GM18511 (cell line): Measurements from ENCODE around the gene RPL10.

ENCODE experiments used
- ATAC-seq: cut with Tn5 transposase; IDR thresholded peaks from one replicate; pipeline ENCODE4 v1.9.1; 2021; ENCODE audit warnings: mild to moderate bottlenecking, moderate library complexity; ENCODE audit not compliant: unreplicated experiment

The RPL10 gene

GRCh38 chrX:154443992-154444754 lies 46.0 kb downstream of the RPL10 start, which contains the start of gene FAM50A:
TSS of gene FAM50A (plus strand) at chrX:154444141. CDS start at chrX:154444236, 95 bp downstream.
- peak; percentile 81 for ATAC-seq

GRCh38 chrX:154444755-154445246 lies 46.6 kb downstream of the RPL10 start:
- ATAC-seq: no peak

DNA sequence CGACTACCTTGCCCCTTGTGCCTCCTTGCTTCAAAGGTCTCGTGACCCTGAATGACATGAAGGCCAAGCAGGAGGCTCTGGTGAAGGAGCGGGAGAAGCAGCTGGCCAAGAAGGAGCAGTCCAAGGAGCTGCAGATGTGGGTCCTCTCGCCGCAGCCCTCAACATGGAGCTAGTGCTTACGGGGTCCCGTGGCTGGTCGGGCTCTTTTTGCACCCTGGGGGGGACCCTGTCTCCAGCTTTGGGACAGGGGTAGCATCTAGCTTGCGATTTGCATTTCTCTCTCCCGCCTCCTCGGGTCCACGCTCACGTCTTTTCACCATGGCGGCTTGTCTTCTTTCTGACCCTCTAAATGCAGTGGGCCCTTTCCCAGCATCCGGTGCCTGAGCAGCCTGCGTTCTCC lies 47.6 kb downstream of the RPL10 start:
- no peak for ATAC-seq

GRCh38 chrX:154446430-154446829 lies 48.3 kb downstream of the RPL10 start:
- ATAC-seq: no peak

DNA sequence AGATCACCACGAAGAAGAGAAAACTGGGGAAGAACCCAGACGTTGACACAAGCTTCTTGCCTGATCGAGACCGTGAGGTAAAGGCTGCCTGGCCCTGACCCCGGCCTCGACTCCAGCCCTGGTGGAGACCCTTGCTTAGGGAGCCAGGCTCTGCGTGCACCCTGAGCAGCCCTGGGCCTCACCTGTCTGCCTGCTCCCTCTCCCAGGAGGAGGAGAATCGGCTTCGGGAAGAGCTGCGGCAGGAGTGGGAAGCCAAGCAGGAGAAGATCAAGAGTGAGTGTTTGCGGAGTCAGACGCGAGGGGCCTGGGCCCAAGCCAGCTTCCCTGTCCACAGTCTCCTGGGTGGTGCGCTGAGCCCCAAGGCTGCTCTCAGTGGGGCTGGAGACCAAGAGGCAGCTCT lies 50.3 kb downstream of the RPL10 start:
- ATAC-seq: no peak

DNA sequence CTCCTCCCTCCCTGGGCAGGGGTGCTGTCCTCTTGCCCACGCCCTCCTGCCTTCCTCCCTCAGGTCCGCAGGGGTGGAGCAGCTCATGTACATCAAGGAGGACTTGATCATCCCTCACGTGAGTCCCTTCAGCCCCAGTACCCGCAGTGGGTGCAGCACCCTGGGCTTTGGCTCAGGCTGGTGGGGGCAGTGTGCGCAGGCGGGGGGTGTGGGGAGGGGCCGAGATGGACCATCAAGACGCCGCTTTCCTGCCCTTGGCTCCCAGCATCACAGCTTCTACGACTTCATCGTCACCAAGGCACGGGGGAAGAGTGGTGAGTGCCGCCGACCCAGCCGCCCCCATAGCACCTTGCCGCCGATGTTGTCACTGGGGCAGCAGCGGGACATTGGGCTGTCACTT lies 51.4 kb downstream of the RPL10 start:
- no peak for ATAC-seq

DNA sequence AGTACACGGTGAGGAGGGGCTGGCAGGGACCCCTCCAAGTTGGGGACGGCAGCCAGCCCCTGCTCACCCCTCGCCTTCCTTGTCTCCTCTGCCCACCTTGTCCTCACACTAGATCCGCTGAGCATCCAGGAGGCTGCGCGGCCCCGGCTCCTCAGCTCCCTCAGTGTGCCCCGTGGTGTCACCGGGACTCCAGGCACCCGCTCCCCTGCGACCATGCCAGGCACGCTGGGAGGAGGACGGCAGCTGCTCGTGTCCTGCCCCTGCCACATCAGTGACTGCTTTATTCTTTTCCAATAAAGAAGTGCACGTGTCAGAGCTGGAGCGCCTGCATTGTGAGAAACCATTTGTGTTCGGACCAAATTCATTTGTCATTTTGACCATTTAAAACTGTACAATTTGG lies 52.1 kb downstream of the RPL10 start:
- no peak for ATAC-seq
